Activated T-cell treated with anti-CD3 and anti-CD28 coated beads, Interleukin-2, amount 50 U/mL, for 72 hours (primary cell): ENCODE data around the gene RCBTB2. TPM values are rescaled to one million over a fixed set of nuclear protein-coding genes. Genes with fewer than 3 reads are reported as not detected.

Source experiments
- ATAC-seq, 2 donors: fragments of 150-1000 bp; cut with Tn5 transposase; replicated peaks in 1 of 2; 2 replicates each; pipeline ENCODE4 v1.10.0; 2021; ENCODE audit warnings: moderate library complexity in 2 of 2, mild to moderate bottlenecking in 1 of 2
- DNase-seq, 2 donors: peaks; one replicate each; pipeline ENCODE4 v3.0.0; 2021 to 2022; ENCODE audit warnings: mixed read lengths in 1 of 2
- H3K27ac Mint-ChIP-seq: one replicate; pipeline ENCODE4 v1.8.0; 2022; ENCODE audit warnings: mild to moderate bottlenecking, moderate library complexity, mixed read lengths
- H3K27me3 Mint-ChIP-seq: one replicate; pipeline ENCODE4 v1.8.0; 2022; ENCODE audit warnings: low read depth, mixed read lengths
- H3K36me3 Mint-ChIP-seq, 2 donors: one replicate each; pipeline ENCODE4 v1.8.0; 2022; ENCODE audit warnings: mixed read lengths in 2 of 2, mild to moderate bottlenecking in 1 of 2; ENCODE audit not compliant: insufficient read depth in 2 of 2
- H3K4me1 Mint-ChIP-seq: one replicate; pipeline ENCODE4 v1.8.0; 2022; ENCODE audit warnings: low read depth, mixed read lengths
- H3K4me3 Mint-ChIP-seq, 2 donors: one replicate each; pipeline ENCODE4 v1.8.0; 2022; ENCODE audit warnings: mild to moderate bottlenecking in 2 of 2, mixed read lengths in 2 of 2, moderate library complexity in 2 of 2
- H3K9me3 Mint-ChIP-seq, 2 donors: one replicate each; pipeline ENCODE4 v1.8.0; 2022; ENCODE audit warnings: mixed read lengths in 2 of 2
- total RNA-seq, 2 donors: library from RNA; stranded (reverse); gene quantifications; one replicate each; pipeline ENCODE4 v1.2.3, GENCODE V29; 2022

Gene RCBTB2
- total RNA-seq, 2 donors from 2014 or later, result 2.6 to 2.7 TPM

DNA sequence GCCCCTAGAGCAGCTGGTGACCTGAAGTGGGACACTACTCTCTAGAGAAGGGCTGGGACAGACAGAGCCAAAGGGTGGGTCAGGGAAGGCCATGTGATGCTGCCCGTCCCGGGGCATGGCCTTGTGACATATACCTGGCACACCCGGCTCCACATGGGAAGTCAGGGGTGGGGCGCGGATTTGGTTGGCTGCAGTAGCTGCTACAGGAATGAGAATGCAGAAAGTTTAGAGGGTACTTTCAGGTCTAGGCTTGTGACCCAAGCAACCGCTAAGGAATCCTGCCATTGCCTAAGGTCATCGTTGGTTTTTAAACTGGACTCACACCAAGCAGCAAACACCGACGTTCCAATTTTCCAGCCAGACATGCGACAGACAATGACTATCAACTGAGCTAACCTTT is 25.9 kb downstream of the RCBTB2 start:
- Mint-ChIP-seq H3K27ac (no peak overlapping the region), H3K9me3 (no peaks in the 10 kb centered on the region), H3K27me3 (peaks cover 7% of the 10 kb centered on the region), H3K36me3 (no peaks in the 10 kb centered on the region), H3K4me3 (no peak overlapping the region), H3K4me1 (peaks cover 50% of the 10 kb centered on the region)
- no peak for ATAC-seq
- DNase-seq, result no peak

DNA sequence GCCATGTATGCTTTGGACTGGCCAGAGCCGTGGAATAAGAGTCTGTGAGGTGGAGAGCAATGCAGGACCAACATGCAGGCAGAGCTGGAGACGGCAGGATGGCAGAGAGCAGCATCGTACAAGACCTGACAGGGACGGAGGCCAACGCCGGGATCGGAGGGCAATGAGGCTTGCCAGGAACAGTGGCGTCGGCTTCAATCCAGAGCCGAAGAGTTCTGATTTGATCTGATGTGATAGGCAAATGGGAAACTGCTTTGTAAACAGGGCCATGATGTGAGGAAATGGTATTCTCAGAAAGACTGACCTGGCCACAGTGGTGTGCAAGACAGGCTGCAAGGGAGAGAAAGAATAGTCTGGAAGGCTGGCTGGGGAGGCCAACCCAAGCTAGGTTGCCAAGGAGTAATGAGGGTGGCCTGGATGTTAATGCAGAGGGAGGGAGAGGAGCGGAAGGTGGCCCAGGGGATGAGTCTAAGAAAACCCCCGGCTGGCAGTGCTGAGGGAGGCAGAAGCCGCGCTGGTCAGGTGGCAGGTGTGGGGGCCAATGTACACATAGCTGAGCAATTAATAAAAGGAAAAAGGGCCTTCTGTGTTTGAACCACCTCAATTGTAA is 26.7 kb downstream of the RCBTB2 start:
- DNase-seq (no peak), ATAC-seq (peak in 1 of 2 donors; percentile 8)
- no peaks in the 10 kb centered on the region for H3K36me3 Mint-ChIP-seq

DNA sequence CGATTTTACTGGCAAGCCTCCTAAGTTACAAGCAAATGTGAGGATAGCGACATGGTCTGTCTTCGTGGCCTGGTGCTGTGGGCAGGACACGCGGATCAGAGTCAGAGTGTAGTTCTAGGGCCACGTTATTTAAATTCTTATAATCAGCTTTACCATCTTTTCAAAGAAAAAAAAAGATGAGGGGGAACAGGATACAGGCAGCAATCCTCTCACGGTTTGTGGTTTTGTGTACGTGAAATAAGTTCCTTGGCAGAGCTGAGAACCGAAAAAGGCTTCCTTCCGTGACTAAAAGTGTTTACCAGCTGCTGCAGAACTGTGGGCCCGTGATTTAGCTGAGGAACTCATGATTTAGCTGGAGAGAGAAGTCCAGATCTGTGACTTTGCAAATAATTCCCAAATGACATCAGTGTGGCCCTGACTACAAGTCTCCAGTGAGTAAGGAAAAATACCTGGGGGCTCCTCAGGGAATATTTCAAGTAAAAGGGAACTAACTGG is 27.2 kb downstream of the RCBTB2 start:
- Mint-ChIP-seq H3K36me3 (no peaks in the 10 kb centered on the region), H3K9me3 (no peaks in the 10 kb centered on the region), H3K27ac (peak overlapping the region; percentile 89), H3K4me1 (peaks cover 56% of the 10 kb centered on the region), H3K4me3 (peak overlapping the region; percentile 34 to 76), H3K27me3 (peaks cover 7% of the 10 kb centered on the region)
- ATAC-seq (peak; percentile 78 to 79), DNase-seq (peak; percentile 46 to 53)

More for the DNA sequence above, 26.7 kb downstream of the RCBTB2 start:
- no peaks in the 10 kb centered on the region for H3K9me3 Mint-ChIP-seq
- peaks cover 50% of the 10 kb centered on the region for H3K4me1 Mint-ChIP-seq
- H3K27me3 Mint-ChIP-seq, result peaks cover 7% of the 10 kb centered on the region
- H3K27ac Mint-ChIP-seq, result peak overlapping the region; percentile 89
- peak overlapping the region; percentile 34 to 76 for H3K4me3 Mint-ChIP-seq

GRCh38 chr13:48505012-48505411 is 27.9 kb downstream of the RCBTB2 start:
- Mint-ChIP-seq H3K36me3 (no peaks in the 10 kb centered on the region), H3K4me3 (peak overlapping the region; percentile 34 to 76), H3K4me1 (peaks cover 60% of the 10 kb centered on the region), H3K27ac (peak overlapping the region; percentile 89), H3K27me3 (peaks cover 7% of the 10 kb centered on the region), H3K9me3 (no peaks in the 10 kb centered on the region)
- ATAC-seq (peak; percentile 53 to 60), DNase-seq (peak in 1 of 2 donors; percentile 36)

DNA sequence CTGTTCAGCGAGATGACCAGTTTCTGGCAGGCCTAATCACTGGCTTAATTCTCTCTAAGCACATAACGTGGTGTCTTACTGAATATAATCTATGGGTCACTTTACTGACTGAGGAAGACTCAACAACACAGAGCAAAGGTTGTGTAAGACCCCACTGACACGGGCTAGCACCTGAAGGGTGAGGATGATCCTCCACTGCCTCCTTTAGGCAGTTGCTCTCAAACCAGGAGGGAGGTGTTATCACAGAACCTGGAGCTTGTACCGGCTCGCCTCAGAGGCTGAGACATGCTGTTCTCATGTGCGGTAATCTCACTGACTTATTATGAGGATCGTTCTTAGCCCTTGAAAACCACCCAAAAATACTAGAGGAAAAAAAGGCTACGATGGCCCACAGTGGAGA is 28.3 kb downstream of the RCBTB2 start:
- no peak overlapping the region for H3K27ac Mint-ChIP-seq

DNA sequence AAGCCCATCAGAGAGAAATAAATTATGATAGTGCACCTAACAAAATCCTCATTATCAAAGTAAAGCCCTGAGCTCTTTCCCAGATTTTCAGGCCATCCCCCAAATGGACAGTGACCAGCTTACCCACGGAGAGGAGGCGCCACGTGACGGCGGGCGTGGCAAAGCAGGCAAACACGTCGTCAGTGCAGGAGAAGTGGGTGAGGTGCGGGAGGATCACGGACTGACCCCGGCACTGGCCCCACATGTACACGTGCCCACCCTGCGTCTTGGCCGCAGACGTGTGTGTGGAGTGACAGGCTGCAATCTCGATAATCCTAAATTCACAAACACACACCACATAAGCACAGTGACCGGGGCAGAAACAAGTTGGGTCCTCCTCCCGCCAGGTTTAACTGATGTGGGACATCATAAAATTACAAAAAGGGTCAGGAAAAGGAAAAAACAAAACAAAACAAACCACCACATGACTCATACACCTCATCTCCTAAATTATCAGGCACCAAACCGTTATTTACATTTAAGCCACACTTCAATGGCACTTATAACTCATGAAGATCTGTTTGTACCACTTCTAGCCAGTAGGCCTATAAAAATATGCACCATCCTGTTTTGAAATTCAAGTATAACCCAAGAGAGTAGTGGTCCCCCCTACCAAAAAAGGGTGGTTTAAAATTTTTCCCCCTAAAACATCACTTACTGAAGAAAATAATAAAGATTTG is 30.1 kb downstream of the RCBTB2 start:
- no peak overlapping the region for H3K4me3 Mint-ChIP-seq
- H3K9me3 Mint-ChIP-seq, result no peaks in the 10 kb centered on the region
- H3K27me3 Mint-ChIP-seq, result peaks cover 7% of the 10 kb centered on the region
- DNase-seq (no peak), ATAC-seq (no peak)
- H3K27ac Mint-ChIP-seq, result no peak overlapping the region
- peaks cover 55% of the 10 kb centered on the region for H3K4me1 Mint-ChIP-seq
- H3K36me3 Mint-ChIP-seq, result no peaks in the 10 kb centered on the region

More for the DNA sequence above, 28.3 kb downstream of the RCBTB2 start:
- no peak for DNase-seq
- Mint-ChIP-seq H3K9me3 (no peaks in the 10 kb centered on the region), H3K4me1 (peaks cover 57% of the 10 kb centered on the region), H3K4me3 (peak overlapping the region in 1 of 2 donors; percentile 76), H3K27me3 (peaks cover 7% of the 10 kb centered on the region), H3K36me3 (no peaks in the 10 kb centered on the region)
- ATAC-seq, result peak; percentile 4 to 18

GRCh38 chr13:48501705-48502104 is 31.2 kb downstream of the RCBTB2 start:
- Mint-ChIP-seq H3K27me3 (peaks cover 7% of the 10 kb centered on the region), H3K9me3 (no peaks in the 10 kb centered on the region), H3K36me3 (no peaks in the 10 kb centered on the region), H3K27ac (no peak overlapping the region), H3K4me3 (no peak overlapping the region), H3K4me1 (peaks cover 52% of the 10 kb centered on the region)
- ATAC-seq (no peak), DNase-seq (no peak)

DNA sequence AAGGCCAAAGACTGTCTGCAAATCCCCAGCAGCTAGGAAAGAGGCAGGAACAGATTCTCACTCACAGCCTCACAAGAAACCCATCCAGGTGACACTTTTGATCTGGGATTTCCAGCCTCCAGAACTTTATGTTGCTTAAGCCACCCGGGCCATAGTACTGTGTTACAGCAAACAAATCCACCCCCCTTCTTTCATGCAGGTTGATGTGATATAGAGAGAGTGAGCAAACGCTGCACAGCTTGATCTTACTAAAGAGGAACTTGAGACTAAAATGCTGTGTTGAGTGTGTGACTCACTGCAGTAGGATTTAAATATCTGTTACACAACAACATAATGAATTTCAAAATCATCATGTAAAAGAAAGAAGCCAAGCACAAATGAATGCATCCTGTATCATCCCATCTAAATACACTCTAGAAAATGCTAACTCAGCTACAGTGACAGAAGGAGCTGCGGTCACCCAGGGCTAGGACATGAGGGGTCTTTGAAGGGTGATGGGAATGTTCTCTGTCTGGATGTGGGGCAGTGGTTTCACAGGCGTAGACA is 32.2 kb downstream of the RCBTB2 start:
- Mint-ChIP-seq H3K27ac (no peak overlapping the region), H3K27me3 (no peaks in the 10 kb centered on the region), H3K4me3 (peak overlapping the region in 1 of 2 donors; percentile 15), H3K36me3 (no peaks in the 10 kb centered on the region), H3K9me3 (no peaks in the 10 kb centered on the region), H3K4me1 (peaks cover 49% of the 10 kb centered on the region)
- no peak for DNase-seq
- peak; percentile 66 to 79 for ATAC-seq

- no peak overlapping the region for H3K4me3 Mint-ChIP-seq
- H3K27ac Mint-ChIP-seq, result no peak overlapping the region
- H3K4me1 Mint-ChIP-seq, result peaks cover 24% of the 10 kb centered on the region
- no peaks in the 10 kb centered on the region for H3K36me3 Mint-ChIP-seq
- H3K9me3 Mint-ChIP-seq, result no peaks in the 10 kb centered on the region
- no peaks in the 10 kb centered on the region for H3K27me3 Mint-ChIP-seq
- ATAC-seq (no peak), DNase-seq (no peak)
These were observed 35.2 kb downstream of the RCBTB2 start for GRCh38 chr13:48497669-48498068.

- Mint-ChIP-seq H3K36me3 (no peaks in the 10 kb centered on the region), H3K27ac (no peak overlapping the region), H3K9me3 (no peaks in the 10 kb centered on the region), H3K27me3 (no peaks in the 10 kb centered on the region), H3K4me1 (peaks cover 24% of the 10 kb centered on the region), H3K4me3 (peak overlapping the region in 1 of 2 donors; percentile 44)
- ATAC-seq (peak in 1 of 2 donors; percentile 24), DNase-seq (peak in 1 of 2 donors; percentile 19)
These were observed 36.4 kb downstream of the RCBTB2 start for GRCh38 chr13:48496271-48497161.

- Mint-ChIP-seq H3K36me3 (no peaks in the 10 kb centered on the region), H3K4me3 (no peak overlapping the region), H3K4me1 (peaks cover 13% of the 10 kb centered on the region), H3K27ac (no peak overlapping the region), H3K27me3 (no peaks in the 10 kb centered on the region), H3K9me3 (no peaks in the 10 kb centered on the region)
- ATAC-seq (no peak), DNase-seq (no peak)
These were observed 38.0 kb downstream of the RCBTB2 start for GRCh38 chr13:48494874-48495273.

GRCh38 chr13:48493851-48494250 is 39.0 kb downstream of the RCBTB2 start:
- H3K36me3 Mint-ChIP-seq, result no peaks in the 10 kb centered on the region

More at GRCh38 chr13:48493851-48494250, 39.0 kb downstream of the RCBTB2 start:
- Mint-ChIP-seq H3K27me3 (no peaks in the 10 kb centered on the region), H3K4me3 (no peak overlapping the region), H3K27ac (no peak overlapping the region), H3K4me1 (peaks cover 17% of the 10 kb centered on the region), H3K9me3 (no peaks in the 10 kb centered on the region)
- ATAC-seq, result no peak
- no peak for DNase-seq
